ENCODE data around the gene RAB3A.

The RAB3A gene

DNA sequence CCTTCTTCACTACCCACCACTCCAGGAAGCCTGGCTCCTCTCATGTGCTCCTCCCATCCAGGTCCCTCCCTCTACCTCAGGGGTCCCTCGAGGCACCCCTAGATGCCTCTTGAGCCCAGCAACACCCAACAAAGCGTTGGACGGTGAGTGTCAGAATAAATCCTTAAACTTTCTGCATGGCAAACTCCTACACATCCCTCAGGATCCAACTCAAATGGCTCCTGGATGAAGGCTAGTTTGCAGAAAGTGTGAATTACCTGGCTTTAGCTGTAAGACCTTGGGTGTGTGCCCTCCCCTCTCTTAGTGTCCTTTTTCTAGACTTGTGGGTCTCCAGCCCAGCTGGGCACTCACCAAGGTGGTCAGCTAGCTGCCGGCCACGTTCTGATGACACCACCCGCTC lies 5.5 kb downstream of the RAB3A start:
- peaks cover 12% of the 10 kb centered on the region for H3K36me3 ChIP-seq (replicated peaks)
- no peak overlapping the region for H3K4me3 ChIP-seq (ENCODE audit: low read depth, low read length)
- in situ Hi-C loops (cut with HindIII; ENCODE audit: low pct_ligation_motif_present, low sequenced_read_pairs) = no loop called here
- no peak overlapping the region for H3K27ac ChIP-seq
- no peaks in the 10 kb centered on the region for H3K27me3 ChIP-seq (replicated peaks)
- DNase-seq = no peak
- TF ChIP-seq, protein P1, sequence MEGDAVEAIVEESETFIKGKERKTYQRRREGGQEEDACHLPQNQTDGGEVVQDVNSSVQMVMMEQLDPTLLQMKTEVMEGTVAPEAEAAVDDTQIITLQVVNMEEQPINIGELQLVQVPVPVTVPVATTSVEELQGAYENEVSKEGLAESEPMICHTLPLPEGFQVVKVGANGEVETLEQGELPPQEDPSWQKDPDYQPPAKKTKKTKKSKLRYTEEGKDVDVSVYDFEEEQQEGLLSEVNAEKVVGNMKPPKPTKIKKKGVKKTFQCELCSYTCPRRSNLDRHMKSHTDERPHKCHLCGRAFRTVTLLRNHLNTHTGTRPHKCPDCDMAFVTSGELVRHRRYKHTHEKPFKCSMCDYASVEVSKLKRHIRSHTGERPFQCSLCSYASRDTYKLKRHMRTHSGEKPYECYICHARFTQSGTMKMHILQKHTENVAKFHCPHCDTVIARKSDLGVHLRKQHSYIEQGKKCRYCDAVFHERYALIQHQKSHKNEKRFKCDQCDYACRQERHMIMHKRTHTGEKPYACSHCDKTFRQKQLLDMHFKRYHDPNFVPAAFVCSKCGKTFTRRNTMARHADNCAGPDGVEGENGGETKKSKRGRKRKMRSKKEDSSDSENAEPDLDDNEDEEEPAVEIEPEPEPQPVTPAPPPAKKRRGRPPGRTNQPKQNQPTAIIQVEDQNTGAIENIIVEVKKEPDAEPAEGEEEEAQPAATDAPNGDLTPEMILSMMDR (IDR thresholded peaks at IDR 0.05; ENCODE audit: low read depth, low read length, missing control alignments) = no peak

DNA sequence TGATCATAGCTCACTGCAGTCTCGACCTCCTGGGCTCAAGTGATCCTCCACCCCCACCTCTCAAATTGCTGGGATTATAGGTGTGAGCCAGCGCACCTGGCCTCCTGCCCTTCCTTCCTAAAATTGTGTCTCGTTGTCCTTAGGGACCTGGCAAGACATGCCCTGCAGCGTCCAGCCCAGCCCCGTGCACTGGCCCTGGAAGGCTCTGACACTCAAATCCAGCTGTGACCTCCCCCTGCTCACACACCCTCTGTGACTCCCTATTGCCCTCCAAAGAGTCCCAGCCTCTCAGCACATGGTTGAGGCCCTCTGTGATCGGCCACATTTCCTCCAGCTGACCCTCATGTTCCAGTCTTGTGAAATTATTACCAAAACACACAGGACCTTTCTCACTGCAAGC lies 5.9 kb downstream of the RAB3A start:
- TF ChIP-seq, protein P1 (IDR thresholded peaks at IDR 0.05; ENCODE audit: low read depth, low read length, missing control alignments) = no peak
- in situ Hi-C loops (cut with HindIII; ENCODE audit: low pct_ligation_motif_present, low sequenced_read_pairs) = no loop called here

GRCh38 chr19:18197306-18197705 lies 6.5 kb downstream of the RAB3A start:
- Histone ChIP-seq H3K4me3 (ENCODE audit: low read depth, low read length) (no peak overlapping the region), H3K36me3 (replicated peaks) (peaks cover 12% of the 10 kb centered on the region), H3K27me3 (replicated peaks) (no peaks in the 10 kb centered on the region), H3K27ac (no peak overlapping the region)
- TF ChIP-seq, protein P1 (IDR thresholded peaks at IDR 0.05; ENCODE audit: low read depth, low read length, missing control alignments) = no peak
- DNase-seq = no peak
- in situ Hi-C loops (cut with HindIII; ENCODE audit: low pct_ligation_motif_present, low sequenced_read_pairs) = no loop called here

More for the DNA sequence above, 5.9 kb downstream of the RAB3A start:
- Histone ChIP-seq H3K27me3 (replicated peaks) (no peaks in the 10 kb centered on the region), H3K36me3 (replicated peaks) (peaks cover 12% of the 10 kb centered on the region), H3K27ac (no peak overlapping the region), H3K4me3 (ENCODE audit: low read depth, low read length) (no peak overlapping the region)
- DNase-seq = no peak

GRCh38 chr19:18196511-18196845 lies 7.4 kb downstream of the RAB3A start:
- H3K27me3 ChIP-seq (replicated peaks) = no peaks in the 10 kb centered on the region
- in situ Hi-C loops (cut with HindIII; ENCODE audit: low pct_ligation_motif_present, low sequenced_read_pairs) = no loop called here
- DNase-seq = no peak
- H3K27ac ChIP-seq = no peak overlapping the region
- TF ChIP-seq, protein P1 (IDR thresholded peaks at IDR 0.05; ENCODE audit: low read depth, low read length, missing control alignments) = no peak
- no peak overlapping the region for H3K4me3 ChIP-seq (ENCODE audit: low read depth, low read length)
- H3K36me3 ChIP-seq (replicated peaks) = peaks cover 12% of the 10 kb centered on the region

DNA sequence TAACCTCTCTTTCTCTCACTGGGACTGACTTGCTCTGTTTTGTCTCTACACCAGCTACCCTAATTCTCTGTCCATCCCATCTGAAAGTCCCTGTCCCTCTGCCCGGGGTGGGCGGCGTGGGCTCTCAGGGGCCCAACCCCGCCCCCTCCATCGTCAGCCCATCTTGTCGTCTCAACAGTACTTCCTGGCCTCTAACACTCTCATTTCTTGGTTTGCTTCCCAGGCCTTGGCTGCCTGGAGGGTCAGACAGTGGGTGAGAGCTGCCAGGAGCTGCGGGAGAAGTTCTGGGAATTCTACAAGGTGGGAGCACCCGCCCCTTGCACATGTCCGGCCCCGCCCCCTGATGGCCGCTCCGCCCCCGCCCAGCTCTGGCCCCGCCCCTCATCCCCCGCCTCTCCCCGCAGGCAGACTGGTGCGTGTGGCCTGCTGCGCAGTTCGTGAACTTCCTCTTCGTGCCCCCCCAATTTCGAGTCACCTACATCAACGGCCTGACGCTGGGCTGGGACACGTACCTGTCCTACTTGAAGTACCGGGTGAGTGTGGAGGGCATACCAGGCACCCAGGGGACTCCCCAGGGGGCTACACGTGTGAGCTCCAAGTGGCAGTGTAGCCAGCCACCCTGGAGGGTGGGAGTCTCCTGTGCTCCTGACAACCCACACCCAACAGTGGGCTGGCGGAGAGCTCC lies 9.1 kb downstream of the RAB3A start:
- in situ Hi-C loops (cut with HindIII; ENCODE audit: low pct_ligation_motif_present, low sequenced_read_pairs) = no loop called here
- TF ChIP-seq, protein P1 (IDR thresholded peaks at IDR 0.05; ENCODE audit: low read depth, low read length, missing control alignments) = no peak
- Histone ChIP-seq H3K27ac (no peak overlapping the region), H3K27me3 (replicated peaks) (no peaks in the 10 kb centered on the region), H3K4me3 (ENCODE audit: low read depth, low read length) (no peak overlapping the region), H3K36me3 (replicated peaks) (peaks cover 12% of the 10 kb centered on the region)
- no peak for DNase-seq

DNA sequence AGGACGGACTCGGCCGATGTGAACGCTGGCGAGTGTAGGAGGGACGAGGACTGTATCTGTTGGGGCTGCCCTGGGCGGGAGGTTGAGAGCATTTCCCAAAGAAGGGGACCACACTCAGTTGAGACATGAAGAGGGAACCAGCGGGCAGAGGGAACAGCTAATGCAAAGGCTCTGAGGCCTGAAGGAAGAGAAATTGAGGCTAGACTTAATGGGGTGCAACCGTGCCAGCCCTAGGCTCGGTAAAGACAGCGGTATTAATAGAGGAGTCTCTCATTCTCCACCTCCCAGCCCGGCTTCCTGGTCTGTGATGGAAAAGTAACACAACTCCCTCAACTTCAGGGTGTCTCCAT lies 9.7 kb downstream of the RAB3A start:
- DNase-seq = no peak
- H3K27ac ChIP-seq = no peak overlapping the region
- in situ Hi-C loops (cut with HindIII; ENCODE audit: low pct_ligation_motif_present, low sequenced_read_pairs) = no loop called here
- TF ChIP-seq, protein P1 (IDR thresholded peaks at IDR 0.05; ENCODE audit: low read depth, low read length, missing control alignments) = no peak
- peaks cover 12% of the 10 kb centered on the region for H3K36me3 ChIP-seq (replicated peaks)
- no peaks in the 10 kb centered on the region for H3K27me3 ChIP-seq (replicated peaks)
- peak overlapping the region; percentile 85 for H3K4me3 ChIP-seq (ENCODE audit: low read depth, low read length)
